ENCODE measurements around the gene CAB39L. TPM values are rescaled to one million over a fixed set of nuclear protein-coding genes. Genes with fewer than 3 reads are reported as not detected.

CAB39L gene
- total RNA-seq, 2 donors from 2014 or later = 5.3 to 8.6 TPM

- WGBS, 2 experiments (ENCODE audit: insufficient coverage in 1 of 2, insufficient read length in 1 of 2) = no CpG with 5 or more reads among the region's 2 CpGs
Observed at GRCh38 chr13:49368688-49369087, 75.2 kb downstream of the CAB39L start.

GRCh38 chr13:49367640-49368422, 76.0 kb downstream of the CAB39L start:
- Histone ChIP-seq H3K4me1 (ENCODE audit: control insufficient read depth, insufficient read depth, low read length) (no peaks in the 10 kb centered on the region), H3K9ac (ENCODE audit: extremely low read depth, low read length, poor library complexity, severe bottlenecking) (no peak overlapping the region), H3K36me3 (ENCODE audit: control insufficient read depth, insufficient read depth, low read length) (no peaks in the 10 kb centered on the region), H3K9me3 (ENCODE audit: control insufficient read depth, low read length) (peaks cover 10% of the 10 kb centered on the region), H3K27me3 (ENCODE audit: control insufficient read depth, insufficient read depth, low read length, poor library complexity, severe bottlenecking) (no peaks in the 10 kb centered on the region), H3K4me3 (ENCODE audit: low read length) (no peak overlapping the region), H3K27ac (ENCODE audit: low read depth, low read length) (no peak overlapping the region)
- DNase-seq = no peak
- peaks cover 1% of the 10 kb centered on the region for H3K36me3 Mint-ChIP-seq (ENCODE audit: low read depth)
- H3K9me3 Mint-ChIP-seq = peaks cover 17% of the 10 kb centered on the region
- peaks cover 5% of the 10 kb centered on the region for H3K4me1 Mint-ChIP-seq
- no peak for TF ChIP-seq CTCF (conservative IDR thresholded peaks at IDR 0.05)
- WGBS, 2 experiments (ENCODE audit: insufficient coverage in 1 of 2, insufficient read length in 1 of 2) = 48 to 54% methylated on average over 3 to 4 of the region's 5 CpGs
- H3K27me3 Mint-ChIP-seq (ENCODE audit: insufficient read depth) = no peaks in the 10 kb centered on the region
- no peak overlapping the region for H3K27ac Mint-ChIP-seq
- no peak overlapping the region for H3K4me3 Mint-ChIP-seq

More at GRCh38 chr13:49368688-49369087, 75.2 kb downstream of the CAB39L start:
- H3K27me3 Mint-ChIP-seq (ENCODE audit: insufficient read depth) = no peaks in the 10 kb centered on the region
- no peak overlapping the region for H3K27ac ChIP-seq (ENCODE audit: low read depth, low read length)
- H3K9me3 ChIP-seq (ENCODE audit: control insufficient read depth, low read length) = peaks cover 6% of the 10 kb centered on the region
- H3K27ac Mint-ChIP-seq = no peak overlapping the region
- no peak for TF ChIP-seq CTCF (conservative IDR thresholded peaks at IDR 0.05)
- no peak for DNase-seq
- H3K9me3 Mint-ChIP-seq = peaks cover 11% of the 10 kb centered on the region
- no peaks in the 10 kb centered on the region for H3K27me3 ChIP-seq (ENCODE audit: control insufficient read depth, insufficient read depth, low read length, poor library complexity, severe bottlenecking)
- peaks cover 1% of the 10 kb centered on the region for H3K36me3 Mint-ChIP-seq (ENCODE audit: low read depth)
- no peak overlapping the region for H3K4me3 Mint-ChIP-seq
- no peaks in the 10 kb centered on the region for H3K36me3 ChIP-seq (ENCODE audit: control insufficient read depth, insufficient read depth, low read length)
- H3K9ac ChIP-seq (ENCODE audit: extremely low read depth, low read length, poor library complexity, severe bottlenecking) = no peak overlapping the region
- H3K4me1 Mint-ChIP-seq = peaks cover 5% of the 10 kb centered on the region
- no peak overlapping the region for H3K4me3 ChIP-seq (ENCODE audit: low read length)
- no peaks in the 10 kb centered on the region for H3K4me1 ChIP-seq (ENCODE audit: control insufficient read depth, insufficient read depth, low read length)

GRCh38 chr13:49366841-49367240, 77.0 kb downstream of the CAB39L start:
- no peak for TF ChIP-seq CTCF (conservative IDR thresholded peaks at IDR 0.05)
- Histone ChIP-seq H3K27ac (ENCODE audit: low read depth, low read length) (no peak overlapping the region), H3K36me3 (ENCODE audit: control insufficient read depth, insufficient read depth, low read length) (no peaks in the 10 kb centered on the region), H3K9ac (ENCODE audit: extremely low read depth, low read length, poor library complexity, severe bottlenecking) (no peak overlapping the region), H3K4me3 (ENCODE audit: low read length) (no peak overlapping the region), H3K9me3 (ENCODE audit: control insufficient read depth, low read length) (peaks cover 10% of the 10 kb centered on the region), H3K27me3 (ENCODE audit: control insufficient read depth, insufficient read depth, low read length, poor library complexity, severe bottlenecking) (no peaks in the 10 kb centered on the region), H3K4me1 (ENCODE audit: control insufficient read depth, insufficient read depth, low read length) (no peaks in the 10 kb centered on the region)
- Mint-ChIP-seq H3K4me1 (peaks cover 5% of the 10 kb centered on the region), H3K9me3 (peaks cover 17% of the 10 kb centered on the region), H3K27me3 (ENCODE audit: insufficient read depth) (no peaks in the 10 kb centered on the region), H3K27ac (no peak overlapping the region), H3K36me3 (ENCODE audit: low read depth) (peaks cover 1% of the 10 kb centered on the region), H3K4me3 (no peak overlapping the region)
- DNase-seq = no peak
- 86 to 95% methylated on average over 1 to 2 of the region's 2 CpGs for WGBS, 2 experiments (ENCODE audit: insufficient coverage in 1 of 2, insufficient read length in 1 of 2)
